Measurements from ENCODE around the gene TEKTIP1.

DNA sequence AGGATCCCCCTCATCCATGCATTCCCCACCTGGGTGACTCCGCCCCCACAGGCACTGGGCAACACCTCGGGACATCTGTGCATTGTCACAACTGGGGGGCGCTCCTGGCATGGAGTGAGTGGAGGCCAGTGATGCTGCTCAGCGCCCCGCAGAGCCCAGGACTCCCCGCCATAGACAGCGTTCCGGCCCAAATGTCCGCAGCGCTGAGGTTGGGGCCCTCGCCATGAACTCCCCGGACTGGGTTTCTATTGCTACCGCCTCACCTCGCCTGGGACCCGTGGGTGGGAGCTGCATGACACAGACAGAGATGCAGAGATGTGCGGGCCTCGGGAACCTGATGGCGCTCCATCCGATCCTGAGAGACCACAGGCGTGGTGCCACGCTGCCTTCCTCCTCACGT lies 28.2 kb upstream of the TEKTIP1 start:
- TF ChIP-seq CTCF (IDR thresholded peaks at IDR 0.05) (no peak), POLR2A (IDR thresholded peaks at IDR 0.05) (no peak), POLR2AphosphoS5 (IDR thresholded peaks at IDR 0.05) (no peak), EP300 (IDR thresholded peaks at IDR 0.05) (no peak)
